Skeletal muscle satellite cell (primary cell): ENCODE measurements around the gene COL20A1.

ENCODE experiments used
- H3K27me3 ChIP-seq: 2 replicates; pipeline ENCODE4 v1.7.0; 2013; ENCODE audit warnings: low read length; ENCODE audit not compliant: control insufficient read depth, insufficient read depth
- H3K36me3 ChIP-seq: 2 replicates; pipeline ENCODE4 v1.7.0; 2013; ENCODE audit warnings: mild to moderate bottlenecking, control low read depth, low read length; ENCODE audit not compliant: insufficient read depth
- H3K4me1 ChIP-seq: 2 replicates; pipeline ENCODE4 v1.7.0; 2013; ENCODE audit warnings: low read length; ENCODE audit not compliant: control insufficient read depth, insufficient read depth
- H3K4me2 ChIP-seq: 2 replicates; pipeline ENCODE4 v1.7.0; 2013; ENCODE audit warnings: mild to moderate bottlenecking, low read length
- H3K4me3 ChIP-seq: 2 replicates; pipeline ENCODE4 v1.7.0; 2013; ENCODE audit warnings: low read length
- H3K9ac ChIP-seq: 2 replicates; pipeline ENCODE4 v1.7.0; 2013; ENCODE audit warnings: mild to moderate bottlenecking, low read depth, low read length, moderate library complexity
- H3K9me3 ChIP-seq: replicated peaks from 2 replicates; pipeline ENCODE4 v1.7.0; 2013; ENCODE audit warnings: mild to moderate bottlenecking, control low read depth, low read length

COL20A1 gene

DNA sequence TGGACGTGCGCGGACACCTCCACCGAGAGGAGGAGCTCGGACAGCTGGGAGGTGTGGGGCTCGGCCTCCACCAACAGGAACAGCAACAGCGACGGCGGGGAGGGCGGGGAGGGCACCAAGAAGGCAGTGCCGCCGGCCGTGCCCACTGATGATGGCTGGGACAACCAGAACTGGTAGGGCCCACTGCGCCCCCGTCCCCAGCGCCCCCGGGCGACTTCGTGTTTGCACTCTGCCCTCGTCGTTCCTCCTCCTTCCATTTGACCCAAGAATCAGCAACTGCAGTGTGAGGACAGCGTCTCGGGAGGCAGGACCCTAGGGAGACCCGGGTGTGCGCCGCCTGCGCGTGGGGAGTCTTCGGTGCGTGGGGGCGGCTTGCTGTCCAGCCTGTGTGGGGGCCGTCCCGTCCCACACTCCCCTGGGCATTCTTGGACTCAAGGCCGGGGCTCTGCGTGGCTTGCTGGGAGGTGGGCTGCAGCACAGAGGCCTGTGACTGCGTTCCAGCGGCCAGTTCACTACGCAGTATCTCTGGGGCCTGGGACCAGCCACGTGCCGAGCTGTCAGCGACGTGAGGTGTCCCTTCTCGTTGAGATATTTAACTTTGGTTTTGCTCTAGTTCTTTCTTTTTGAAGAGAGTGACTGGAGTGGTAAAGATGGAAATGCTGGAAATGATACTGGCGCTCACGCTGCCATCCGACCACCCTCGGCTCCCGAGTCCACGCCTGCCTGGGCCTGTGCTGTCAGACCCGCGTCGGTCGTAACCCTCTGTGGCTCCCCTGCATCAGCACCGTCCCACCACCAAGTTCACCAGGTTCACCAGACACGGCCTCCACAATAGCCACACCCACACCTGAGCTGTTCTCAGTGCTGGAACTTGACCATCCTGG is 5.0 kb upstream of the COL20A1 start:
- peaks cover 61% of the 10 kb centered on the region for H3K36me3 ChIP-seq
- H3K4me2 ChIP-seq = no peak overlapping the region
- H3K9me3 ChIP-seq = no peaks in the 10 kb centered on the region
- H3K4me3 ChIP-seq = no peak overlapping the region
- peaks cover 6% of the 10 kb centered on the region for H3K4me1 ChIP-seq
- H3K27me3 ChIP-seq = no peaks in the 10 kb centered on the region
- H3K9ac ChIP-seq = no peak overlapping the region

DNA sequence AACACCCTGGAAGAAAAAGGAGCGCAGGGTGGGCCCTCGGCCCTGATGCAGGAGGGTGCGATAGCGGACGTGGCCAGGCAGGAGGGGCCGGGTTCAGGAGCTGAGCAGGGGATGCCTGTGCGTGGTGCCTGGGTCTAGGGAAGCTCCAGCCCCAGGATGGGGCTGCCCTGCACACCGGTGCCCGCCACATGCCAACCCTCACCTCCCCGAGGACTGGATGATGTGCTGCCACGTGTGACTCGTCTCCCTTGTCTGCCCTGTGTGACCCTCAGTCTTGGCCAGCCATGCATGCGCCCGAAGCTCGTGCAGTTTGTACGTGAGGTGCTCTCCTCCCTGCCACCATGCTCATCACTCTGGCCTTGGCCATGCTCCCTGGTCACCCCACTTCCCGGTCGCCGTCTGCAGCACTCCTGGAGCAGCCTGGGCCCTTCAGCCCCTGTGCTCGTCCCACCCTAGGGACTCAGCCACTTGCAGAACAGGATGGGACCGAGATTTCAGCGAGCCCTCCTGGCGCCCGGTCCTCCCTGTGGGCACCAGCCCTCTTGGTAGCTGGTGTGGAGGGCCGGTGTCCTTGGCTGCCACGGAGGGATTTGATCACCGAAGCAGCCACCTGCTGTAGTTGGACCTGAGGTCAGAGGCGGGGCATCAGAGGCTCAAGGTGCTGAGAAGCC is 4.3 kb upstream of the COL20A1 start:
- no peak overlapping the region for H3K9ac ChIP-seq
- peaks cover 6% of the 10 kb centered on the region for H3K4me1 ChIP-seq
- no peak overlapping the region for H3K4me3 ChIP-seq
- no peak overlapping the region for H3K4me2 ChIP-seq
- peaks cover 53% of the 10 kb centered on the region for H3K36me3 ChIP-seq
- H3K27me3 ChIP-seq = no peaks in the 10 kb centered on the region
- H3K9me3 ChIP-seq = no peaks in the 10 kb centered on the region

DNA sequence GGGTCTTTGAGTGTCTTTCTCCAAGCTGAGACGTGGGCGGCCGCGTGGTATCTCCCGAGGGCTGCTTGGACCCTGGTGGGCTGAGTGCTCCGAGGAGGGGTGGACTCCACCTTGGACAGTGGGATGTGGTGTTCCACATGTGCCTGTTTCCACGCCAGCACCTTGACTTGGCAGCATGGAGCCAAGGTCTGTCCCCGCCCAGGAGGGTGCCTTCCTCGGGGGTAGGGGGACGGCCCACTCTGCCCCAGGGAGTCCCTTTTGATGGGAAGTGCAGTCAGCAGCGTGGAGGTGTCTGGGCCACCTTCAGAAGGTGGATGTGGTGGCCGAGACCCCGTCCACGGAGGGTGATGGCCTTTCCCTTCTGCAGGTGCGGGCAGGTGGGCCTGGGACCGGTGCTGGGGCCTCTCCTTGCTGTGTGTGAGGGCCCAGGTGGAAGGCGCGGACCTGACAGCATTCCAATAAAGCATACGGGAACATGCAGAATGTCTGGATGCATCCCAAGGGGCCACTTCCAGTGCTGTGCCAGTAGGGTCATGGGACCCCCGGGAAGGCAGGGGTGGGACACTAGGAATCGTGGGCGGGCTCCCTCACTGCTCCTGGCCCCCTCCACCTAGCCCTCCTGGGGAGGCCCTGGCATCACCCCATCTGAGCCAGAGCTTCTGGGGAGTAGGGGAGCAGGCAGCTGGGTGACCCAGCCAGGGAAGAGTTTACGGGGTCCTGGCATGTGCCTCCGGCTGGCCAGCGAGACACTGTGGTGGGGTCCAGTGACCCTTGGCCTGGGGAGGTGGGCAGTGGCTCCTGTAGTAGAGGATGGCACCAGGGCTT is 3.5 kb upstream of the COL20A1 start:
- Histone ChIP-seq H3K36me3 (peaks cover 45% of the 10 kb centered on the region), H3K9ac (no peak overlapping the region), H3K4me3 (no peak overlapping the region), H3K4me2 (no peak overlapping the region), H3K9me3 (no peaks in the 10 kb centered on the region), H3K27me3 (no peaks in the 10 kb centered on the region), H3K4me1 (peaks cover 6% of the 10 kb centered on the region)

DNA sequence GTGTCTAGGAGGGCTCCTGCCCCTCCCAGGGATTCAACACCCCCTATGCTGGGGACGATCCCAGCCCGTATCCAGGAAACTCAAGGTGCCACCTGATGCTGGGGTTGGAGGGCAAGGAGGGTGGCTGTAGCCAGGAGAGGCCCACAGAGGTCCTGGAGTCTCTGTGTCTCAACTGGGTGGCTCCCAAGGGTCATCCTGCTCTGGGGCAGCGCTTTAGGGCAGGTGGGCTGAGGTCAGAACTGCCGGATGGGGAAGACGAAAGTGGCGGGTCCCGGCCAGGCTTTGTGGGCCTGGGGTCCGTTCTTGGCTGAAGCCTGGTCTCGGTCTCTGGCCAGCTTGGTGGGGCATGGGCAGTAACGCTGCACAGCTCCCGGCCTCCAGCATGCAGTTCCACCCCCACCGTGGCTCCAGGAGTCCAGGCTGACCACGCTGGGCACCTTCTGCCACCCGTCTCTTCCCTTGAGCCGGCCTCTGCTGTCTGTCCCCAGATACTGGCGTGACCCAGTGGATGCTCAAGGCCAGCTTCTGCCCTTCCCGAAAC is 2.8 kb upstream of the COL20A1 start:
- no peaks in the 10 kb centered on the region for H3K9me3 ChIP-seq
- peaks cover 38% of the 10 kb centered on the region for H3K36me3 ChIP-seq
- peaks cover 5% of the 10 kb centered on the region for H3K27me3 ChIP-seq
- H3K9ac ChIP-seq = no peak overlapping the region
- peaks cover 6% of the 10 kb centered on the region for H3K4me1 ChIP-seq
- H3K4me2 ChIP-seq = no peak overlapping the region
- no peak overlapping the region for H3K4me3 ChIP-seq

DNA sequence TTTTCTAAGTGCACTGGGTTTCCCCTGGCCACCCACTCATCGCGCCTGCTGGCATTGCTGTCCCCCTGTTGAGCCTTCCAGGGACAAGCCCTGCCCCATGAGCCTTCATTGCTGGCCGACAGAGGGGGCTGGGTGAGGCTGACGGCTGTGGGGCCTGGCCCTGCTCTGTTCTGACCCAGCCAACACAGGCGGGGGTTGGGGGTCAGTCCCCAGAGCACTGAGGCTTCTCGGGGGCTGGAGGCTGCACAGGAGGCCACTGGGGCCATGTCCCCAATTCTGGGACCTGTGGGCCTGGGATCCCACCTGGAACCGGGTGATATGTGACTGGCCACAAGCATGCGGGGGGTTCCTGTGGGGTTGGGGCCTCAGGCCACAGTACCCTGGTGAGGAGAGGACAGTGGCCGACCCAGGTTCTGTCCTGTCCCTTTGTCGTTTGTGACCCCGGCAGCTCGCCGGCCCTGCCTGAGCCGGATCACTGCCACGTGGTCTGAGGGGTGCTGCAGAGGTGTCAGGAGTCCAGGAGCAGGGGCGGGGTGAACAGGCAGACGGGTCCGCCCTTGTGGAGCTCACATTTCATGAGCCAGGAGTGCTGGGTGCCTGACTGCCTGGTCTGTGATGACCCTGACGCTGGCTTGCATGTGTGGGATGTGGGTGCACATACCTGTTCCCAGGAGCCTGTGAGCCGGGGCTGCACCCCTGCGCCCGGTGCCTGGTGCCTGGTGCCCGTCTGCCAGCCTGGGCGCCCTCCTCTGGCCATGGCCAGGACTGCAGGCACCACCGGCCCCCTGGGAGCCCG is 2.1 kb upstream of the COL20A1 start:
- H3K36me3 ChIP-seq = peaks cover 31% of the 10 kb centered on the region
- no peak overlapping the region for H3K4me3 ChIP-seq
- H3K9ac ChIP-seq = no peak overlapping the region
- H3K4me2 ChIP-seq = no peak overlapping the region
- peaks cover 12% of the 10 kb centered on the region for H3K27me3 ChIP-seq
- no peaks in the 10 kb centered on the region for H3K9me3 ChIP-seq
- peaks cover 6% of the 10 kb centered on the region for H3K4me1 ChIP-seq

DNA sequence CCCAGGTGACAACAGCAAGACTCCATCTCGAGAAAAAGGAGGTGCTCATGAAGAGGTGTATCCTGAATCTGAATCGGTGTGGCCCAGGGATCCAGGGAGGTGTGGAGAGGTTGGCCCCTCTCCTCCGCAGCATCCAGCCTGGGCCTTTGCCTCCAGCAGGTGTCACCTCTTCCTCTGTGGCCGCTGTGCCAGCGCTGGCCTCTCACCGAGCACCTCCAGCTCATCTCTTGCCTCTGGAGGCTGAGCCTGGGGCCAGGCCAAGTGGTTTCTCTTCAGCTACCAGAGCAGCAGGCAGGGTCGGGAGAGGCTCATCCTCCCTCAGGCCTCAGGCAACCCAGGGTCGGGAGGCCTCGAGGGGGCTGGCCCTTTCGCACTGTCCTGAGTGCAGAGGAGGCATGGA is 1.2 kb upstream of the COL20A1 start:
- H3K9ac ChIP-seq = no peak overlapping the region
- H3K4me2 ChIP-seq = no peak overlapping the region
- peaks cover 18% of the 10 kb centered on the region for H3K27me3 ChIP-seq
- no peaks in the 10 kb centered on the region for H3K9me3 ChIP-seq
- H3K36me3 ChIP-seq = peaks cover 25% of the 10 kb centered on the region
- H3K4me3 ChIP-seq = no peak overlapping the region
- peaks cover 6% of the 10 kb centered on the region for H3K4me1 ChIP-seq

DNA sequence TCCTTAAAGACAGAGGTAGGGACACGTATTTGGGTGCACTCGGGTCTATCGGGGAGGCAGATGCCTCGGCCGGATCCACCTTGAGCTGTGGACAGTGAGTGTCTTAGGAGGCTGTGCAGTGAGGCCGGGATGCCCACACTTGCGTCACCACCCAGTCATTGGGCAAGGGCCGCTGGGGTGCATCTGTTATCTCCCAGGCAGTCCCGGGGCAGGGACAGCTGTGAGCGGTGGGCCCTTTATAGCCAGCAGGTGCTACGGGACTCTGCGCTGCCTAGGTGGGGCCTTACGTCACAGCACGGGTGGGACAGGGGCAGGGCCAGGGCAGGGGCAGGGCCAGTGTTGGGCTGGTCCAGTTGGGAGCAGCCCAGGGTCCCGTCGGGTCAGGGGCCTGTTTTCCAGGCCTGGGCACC is 689 bp upstream of the COL20A1 start:
- H3K36me3 ChIP-seq = peaks cover 20% of the 10 kb centered on the region
- no peak overlapping the region for H3K9ac ChIP-seq
- H3K4me1 ChIP-seq = peaks cover 6% of the 10 kb centered on the region
- H3K27me3 ChIP-seq = peaks cover 18% of the 10 kb centered on the region
- H3K4me3 ChIP-seq = no peak overlapping the region
- H3K9me3 ChIP-seq = no peaks in the 10 kb centered on the region
- no peak overlapping the region for H3K4me2 ChIP-seq

DNA sequence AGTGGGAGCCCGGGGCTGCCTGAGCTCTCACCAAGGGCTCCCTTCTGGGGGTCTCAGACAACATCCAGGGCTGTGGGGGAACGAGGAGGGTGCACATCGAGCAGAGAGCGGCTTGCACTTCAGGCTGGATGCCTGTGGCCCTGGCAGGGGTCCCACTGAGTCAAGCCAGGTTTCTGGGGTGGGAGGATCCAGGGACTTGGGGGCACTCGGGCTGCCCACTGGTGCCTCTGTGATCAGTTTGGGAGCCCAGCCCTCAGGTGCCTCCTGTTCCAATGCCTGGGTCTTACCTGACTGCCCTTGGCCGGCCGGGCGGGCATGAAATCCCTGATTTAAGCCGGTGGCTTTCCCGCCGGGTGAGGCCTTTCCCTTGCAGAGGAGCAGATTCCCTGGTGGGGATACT is 470 bp downstream of the COL20A1 start:
- H3K4me2 ChIP-seq = no peak overlapping the region
- peaks cover 6% of the 10 kb centered on the region for H3K4me1 ChIP-seq
- H3K9me3 ChIP-seq = no peaks in the 10 kb centered on the region
- H3K4me3 ChIP-seq = no peak overlapping the region
- H3K27me3 ChIP-seq = peaks cover 19% of the 10 kb centered on the region
- no peak overlapping the region for H3K9ac ChIP-seq
- H3K36me3 ChIP-seq = peaks cover 10% of the 10 kb centered on the region

DNA sequence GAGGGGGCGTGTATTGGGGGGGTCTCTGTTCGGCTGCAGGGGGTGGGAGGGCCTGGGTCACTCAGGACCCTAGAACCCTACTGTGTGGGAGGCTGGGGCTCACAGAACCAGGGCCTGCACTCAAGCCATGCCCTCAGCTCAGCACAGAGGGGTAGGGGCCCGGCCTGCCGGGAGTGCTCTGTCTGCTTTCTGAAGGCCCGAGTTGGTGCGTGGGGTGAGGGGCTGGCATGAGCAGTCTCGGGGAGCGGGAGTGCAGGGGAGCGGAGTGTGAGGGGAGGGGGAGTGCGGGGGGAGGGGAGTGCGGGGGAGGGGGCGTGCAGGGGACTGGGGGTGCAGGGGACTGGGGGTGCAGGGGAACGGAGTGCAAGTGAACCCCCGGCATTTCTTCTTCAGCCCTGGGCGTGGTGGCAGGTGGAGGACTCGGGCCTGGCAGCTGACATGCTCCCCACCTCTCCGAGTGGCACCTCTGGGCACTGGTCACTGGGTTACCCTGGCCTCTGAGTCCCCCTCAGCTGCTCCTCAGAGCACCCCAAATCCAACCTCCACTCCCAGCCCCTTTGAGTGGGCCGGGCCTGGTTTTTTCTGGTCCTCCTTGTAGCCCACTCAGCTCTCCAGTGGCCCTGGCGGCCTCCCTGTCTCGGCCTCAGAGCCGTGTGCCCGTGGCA is 1.0 kb downstream of the COL20A1 start:
- no peaks in the 10 kb centered on the region for H3K9me3 ChIP-seq
- H3K36me3 ChIP-seq = peaks cover 5% of the 10 kb centered on the region
- H3K4me3 ChIP-seq = no peak overlapping the region
- H3K4me1 ChIP-seq = peaks cover 6% of the 10 kb centered on the region
- peaks cover 24% of the 10 kb centered on the region for H3K27me3 ChIP-seq
- H3K4me2 ChIP-seq = no peak overlapping the region
- no peak overlapping the region for H3K9ac ChIP-seq

DNA sequence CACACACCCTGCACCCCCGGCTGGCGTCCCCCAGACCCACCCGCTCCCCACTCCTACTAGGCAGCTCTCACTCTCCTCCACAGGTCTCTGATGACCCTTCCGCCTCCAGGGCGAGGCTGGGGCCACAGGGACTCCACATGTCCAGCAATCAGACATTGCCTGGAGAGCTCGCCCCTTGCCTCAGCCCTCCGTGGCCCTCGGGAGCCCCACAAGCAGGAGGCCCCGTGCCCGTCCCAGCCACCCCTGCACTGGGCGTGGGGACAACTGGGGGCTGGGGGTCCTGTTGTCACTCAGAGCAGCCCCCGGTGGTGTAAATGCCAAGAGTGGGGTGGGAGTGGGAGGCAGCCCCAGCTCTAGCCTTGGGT is 1.5 kb downstream of the COL20A1 start:
- peaks cover 25% of the 10 kb centered on the region for H3K27me3 ChIP-seq
- H3K9me3 ChIP-seq = no peaks in the 10 kb centered on the region
- no peak overlapping the region for H3K4me2 ChIP-seq
- no peaks in the 10 kb centered on the region for H3K36me3 ChIP-seq
- H3K9ac ChIP-seq = no peak overlapping the region
- peaks cover 6% of the 10 kb centered on the region for H3K4me1 ChIP-seq
- H3K4me3 ChIP-seq = no peak overlapping the region
